Thyroid gland (tissue), 4 donors: ENCODE measurements around the gene TSPAN9. TPM values are rescaled to one million over a fixed set of nuclear protein-coding genes. Genes with fewer than 3 reads are reported as not detected.

Experiments used
- DNase-seq, 2 donors: peaks; one replicate each; pipeline ENCODE4 v3.0.0-alpha.2; 2019
- H3K27ac ChIP-seq, 3 donors: fragments of 200-600 bp; sonication (generic); 1 replicate in 2 of 3; 2 replicates in 1 of 3; pipeline ENCODE4 v1.5.1; 2016 to 2019; ENCODE audit warnings: mild to moderate bottlenecking in 1 of 3, moderate library complexity in 1 of 3
- H3K27me3 ChIP-seq: fragments of 200-600 bp; sonication (generic); one replicate; pipeline ENCODE4 v1.5.1; 2019
- H3K36me3 ChIP-seq, 2 donors: fragments of 200-600 bp; sonication (generic); one replicate each; pipeline ENCODE4 v1.5.1; 2016 to 2019
- H3K4me1 ChIP-seq, 2 donors: fragments of 200-600 bp; sonication (generic); one replicate each; pipeline ENCODE4 v1.5.1; 2017 to 2019
- H3K4me3 ChIP-seq, 3 donors: fragments of 200-600 bp; sonication (generic); replicated peaks in 1 of 3; 1 replicate in 2 of 3; 2 replicates in 1 of 3; pipeline ENCODE4 v1.5.1; 2016; ENCODE audit warnings: mild to moderate bottlenecking in 1 of 3
- H3K9me3 ChIP-seq: fragments of 200-600 bp; sonication (generic); one replicate; pipeline ENCODE4 v1.5.1; 2017
- POLR2A ChIP-seq, 2 donors: fragments of 450-650 bp; IDR thresholded peaks; one replicate each; pipeline ENCODE4 v1.6.1; 2017; ENCODE audit warnings: antibody characterized with exemption in 2 of 2, mild to moderate bottlenecking in 2 of 2, moderate library complexity in 1 of 2
- WGBS, 2 donors: methylation state at CpG; one replicate each; pipeline ENCODE4 v1.1.5; 2017; 5-methylcytosine and 5-hydroxymethylcytosine counted together
- intact Hi-C: fragments of 100-400 bp; cut with DNase I; formaldehyde crosslinking; loops from one replicate; pipeline ENCODE4 v1.15.1; 2023
- total RNA-seq, 4 donors: library from RNA; depleted of rRNA; stranded (reverse); fragments of >200 nt; gene quantifications; one replicate each; pipeline ENCODE4 v1.2.3, GENCODE V29; 2016
- TF ChIP-seq, protein P1 (sequence below), 6 experiments: fragments of 200-600 bp in 3 of 6; fragments of 450-650 bp in 3 of 6; sonication (generic) in 3 of 6; IDR thresholded peaks; one replicate each; pipeline ENCODE4 v1.5.1; 2016 to 2019; ENCODE audit warnings: antibody characterized with exemption in 6 of 6, mild to moderate bottlenecking in 2 of 6, inconsistent platforms in 1 of 6, moderate library complexity in 1 of 6

TSPAN9 gene
- total RNA-seq, 4 donors from 2014 or later: 26.9 to 47.5 (median 33.2) TPM

- Histone ChIP-seq H3K27ac (no peak overlapping the region), H3K4me1 (peaks cover 0 to 23% of the 10 kb centered on the region in 2 donors), H3K9me3 (no peaks in the 10 kb centered on the region), H3K27me3 (no peaks in the 10 kb centered on the region), H3K36me3 (no peaks in the 10 kb centered on the region), H3K4me3 (no peak overlapping the region)
- intact Hi-C loops: no loop called here
- WGBS, 2 donors: 78 to 96% methylated on average over 3 of the region's 3 CpGs
- no peak for TF ChIP-seq POLR2A (IDR thresholded peaks at IDR 0.05)
- TF ChIP-seq, protein P1, sequence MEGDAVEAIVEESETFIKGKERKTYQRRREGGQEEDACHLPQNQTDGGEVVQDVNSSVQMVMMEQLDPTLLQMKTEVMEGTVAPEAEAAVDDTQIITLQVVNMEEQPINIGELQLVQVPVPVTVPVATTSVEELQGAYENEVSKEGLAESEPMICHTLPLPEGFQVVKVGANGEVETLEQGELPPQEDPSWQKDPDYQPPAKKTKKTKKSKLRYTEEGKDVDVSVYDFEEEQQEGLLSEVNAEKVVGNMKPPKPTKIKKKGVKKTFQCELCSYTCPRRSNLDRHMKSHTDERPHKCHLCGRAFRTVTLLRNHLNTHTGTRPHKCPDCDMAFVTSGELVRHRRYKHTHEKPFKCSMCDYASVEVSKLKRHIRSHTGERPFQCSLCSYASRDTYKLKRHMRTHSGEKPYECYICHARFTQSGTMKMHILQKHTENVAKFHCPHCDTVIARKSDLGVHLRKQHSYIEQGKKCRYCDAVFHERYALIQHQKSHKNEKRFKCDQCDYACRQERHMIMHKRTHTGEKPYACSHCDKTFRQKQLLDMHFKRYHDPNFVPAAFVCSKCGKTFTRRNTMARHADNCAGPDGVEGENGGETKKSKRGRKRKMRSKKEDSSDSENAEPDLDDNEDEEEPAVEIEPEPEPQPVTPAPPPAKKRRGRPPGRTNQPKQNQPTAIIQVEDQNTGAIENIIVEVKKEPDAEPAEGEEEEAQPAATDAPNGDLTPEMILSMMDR (IDR thresholded peaks at IDR 0.05): no peak
- DNase-seq: no peak
These were observed 118.2 kb downstream of the TSPAN9 start for GRCh38 chr12:3195337-3195736.

DNA sequence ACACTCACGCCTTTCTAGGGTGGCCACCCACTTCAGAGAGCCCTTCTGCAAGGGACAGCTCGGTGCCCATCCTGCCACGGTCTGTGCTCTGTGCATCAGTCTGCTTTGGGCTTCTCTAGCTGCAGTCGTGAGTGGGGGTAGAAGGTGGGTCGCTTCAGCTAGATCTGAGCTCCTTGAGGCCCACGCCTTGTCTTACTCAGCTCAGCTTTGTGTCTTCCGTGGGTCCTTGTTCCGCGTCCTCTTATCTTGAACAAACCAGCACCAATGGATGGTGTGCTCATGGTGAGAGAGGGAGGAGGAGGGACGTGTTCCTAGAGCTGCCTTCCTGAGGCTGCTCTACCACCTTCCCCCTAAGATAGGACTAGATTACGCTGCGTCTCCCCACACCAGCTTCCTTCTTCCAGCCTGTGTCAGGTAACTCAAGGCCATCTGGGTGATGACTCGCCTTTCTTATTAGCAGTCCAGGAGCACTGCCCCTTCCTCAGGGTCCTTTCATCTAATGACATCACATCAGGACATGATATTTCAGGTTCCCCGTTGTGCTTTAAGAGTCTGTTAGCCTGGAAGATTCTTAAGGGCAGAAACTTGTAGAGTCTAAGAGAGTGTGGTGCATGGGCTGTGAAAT lies 118.8 kb downstream of the TSPAN9 start:
- 84 to 92% methylated on average over 14 of the region's 14 CpGs for WGBS, 2 donors
- no peak for DNase-seq
- Histone ChIP-seq H3K4me1 (peaks cover 3 to 29% of the 10 kb centered on the region in 2 donors), H3K4me3 (no peak overlapping the region), H3K27me3 (no peaks in the 10 kb centered on the region), H3K36me3 (no peaks in the 10 kb centered on the region), H3K9me3 (no peaks in the 10 kb centered on the region), H3K27ac (no peak overlapping the region)
- TF ChIP-seq, protein P1 (IDR thresholded peaks at IDR 0.05): no peak
- TF ChIP-seq POLR2A (IDR thresholded peaks at IDR 0.05): no peak
- intact Hi-C loops: no loop called here

DNA sequence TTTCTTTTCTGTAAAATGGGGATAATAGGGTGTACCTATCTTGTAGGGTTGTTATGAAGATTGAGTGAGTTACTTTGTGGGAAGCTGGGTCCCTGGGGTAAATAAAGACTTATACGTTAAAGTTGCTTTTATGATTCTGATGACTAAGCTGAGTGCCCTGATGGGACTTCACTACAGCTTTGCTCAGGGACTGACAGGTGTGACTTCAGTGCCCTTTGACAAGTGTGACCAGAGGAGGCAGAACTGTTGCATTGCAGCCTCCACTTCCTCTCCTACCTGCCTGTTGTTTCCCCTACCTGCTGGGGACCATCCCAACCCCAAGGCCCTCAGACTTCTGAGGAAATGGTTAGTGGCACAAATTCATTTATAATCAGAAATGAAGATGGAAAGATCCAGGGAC lies 119.3 kb downstream of the TSPAN9 start:
- Histone ChIP-seq H3K4me3 (no peak overlapping the region), H3K36me3 (no peaks in the 10 kb centered on the region), H3K4me1 (peaks cover 5 to 33% of the 10 kb centered on the region in 2 donors), H3K9me3 (no peaks in the 10 kb centered on the region), H3K27ac (no peak overlapping the region), H3K27me3 (no peaks in the 10 kb centered on the region)
- DNase-seq: no peak
- 88 to 95% methylated on average over 1 of the region's 1 CpG for WGBS, 2 donors
- intact Hi-C loops: no loop called here
- TF ChIP-seq, protein P1 (IDR thresholded peaks at IDR 0.05): no peak
- no peak for TF ChIP-seq POLR2A (IDR thresholded peaks at IDR 0.05)

- no peaks in the 10 kb centered on the region for H3K27me3 ChIP-seq
These were observed 120.1 kb downstream of the TSPAN9 start for GRCh38 chr12:3197131-3197818.

More at GRCh38 chr12:3197131-3197818, 120.1 kb downstream of the TSPAN9 start:
- Histone ChIP-seq H3K4me3 (no peak overlapping the region), H3K9me3 (no peaks in the 10 kb centered on the region), H3K4me1 (peaks cover 5 to 33% of the 10 kb centered on the region in 2 donors), H3K36me3 (no peaks in the 10 kb centered on the region), H3K27ac (no peak overlapping the region)
- TF ChIP-seq, protein P1 (IDR thresholded peaks at IDR 0.05): no peak
- no peak for TF ChIP-seq POLR2A (IDR thresholded peaks at IDR 0.05)
- DNase-seq: no peak
- intact Hi-C loops: no loop called here
- 91 to 98% methylated on average over 8 of the region's 8 CpGs for WGBS, 2 donors
